Measurements from ENCODE around the gene MRPL42. TPM values are rescaled to one million over a fixed set of nuclear protein-coding genes. Genes with fewer than 3 reads are reported as not detected.
"Not testable (repeated sequence)": the region's sequence is repeated elsewhere in the genome, so short reads cannot be mapped to it uniquely, and the experiment has no call there.

MRPL42 gene
- total and polyA plus RNA-seq, 2 of the 4 experiments (the other 2 are of a cell fraction), result 64.2 to 90.7 TPM

GRCh38 chr12:93552427-93552826 is 85.1 kb downstream of the MRPL42 start:
- H3K18ac ChIP-seq (ENCODE audit: low read depth, low read length), result no peak overlapping the region
- TF ChIP-seq FOS (IDR thresholded peaks at IDR 0.05; ENCODE audit: low read depth, low read length), result no peak
- H3K27me3 ChIP-seq (ENCODE audit: control insufficient read depth, insufficient read depth, low read length), result no peaks in the 10 kb centered on the region
- H2BK120ac ChIP-seq (ENCODE audit: low read depth, low read length), result no peak overlapping the region
- H2BK5ac ChIP-seq (ENCODE audit: low read depth, low read length, poor library complexity, severe bottlenecking), result no peak overlapping the region
- no peak for ATAC-seq (ENCODE audit: low read depth)
- no peak overlapping the region for H3K23ac ChIP-seq (ENCODE audit: low read depth, low read length)
- peaks cover 2% of the 10 kb centered on the region; the same call in 1 of the 2 replicates for H3K36me3 ChIP-seq (ENCODE audit: control insufficient read depth, insufficient read depth, low read length)
- H2AK9ac ChIP-seq (replicated peaks; ENCODE audit: low read depth, low read length, poor library complexity), result no peak overlapping the region
- no peak overlapping the region for H3K9ac ChIP-seq (ENCODE audit: low read depth, low read length)
- intact Hi-C loops (cut with micrococcal nuclease) (no loop called here), dilution Hi-C loops (cut with HindIII; ENCODE audit: low sequenced_read_pairs, unreplicated experiment) (no loop called here), in situ Hi-C loops (cut with MboI; ENCODE audit: low sequenced_read_pairs) (no loop called here)
- no peak overlapping the region for H3K27ac ChIP-seq (ENCODE audit: insufficient read depth, low read length)
- H4K5ac ChIP-seq (ENCODE audit: low read depth, low read length), result no peak overlapping the region
- no peak overlapping the region for H2BK20ac ChIP-seq (ENCODE audit: low read depth, low read length)
- H3K9me3 ChIP-seq (ENCODE audit: control insufficient read depth, insufficient read depth, low read length), result no peaks in the 10 kb centered on the region
- no peak overlapping the region for H3K4me2 ChIP-seq (ENCODE audit: low read depth, low read length)
- ChIA-PET POLR2A (ENCODE audit: unreplicated experiment) (no interaction called here), CTCF (interaction anchor here (0.6 to 0.9 kb wide), 3 partner anchors 9 to 142 kb away, joined by 3 read pairs; no protein-coding TSS in a partner anchor)
- H3K14ac ChIP-seq (replicated peaks; ENCODE audit: low read depth, low read length), result no peak overlapping the region
- no peak overlapping the region for H3K4me3 ChIP-seq (ENCODE audit: insufficient read depth, low read depth, low read length)
- H3K9me1 ChIP-seq (ENCODE audit: insufficient read depth, low read length), result 0 out of 2 replicates have a peak, but pooled peaks cover 9% of the 10 kb centered on the region
- BruUV-seq (replicated peaks), result no TSS peak
- H3K79me1 ChIP-seq (ENCODE audit: low read depth in 1 of 2, low read length in 2 of 2), result peaks cover 0 to 18% of the 10 kb centered on the region in 2 experiments; a peak in 3 of 4 replicates
- no peak overlapping the region for H3K4ac ChIP-seq (ENCODE audit: low read depth, low read length)
- H2AFZ ChIP-seq (replicated peaks; ENCODE audit: low read length, poor library complexity), result no peak overlapping the region
- no peak overlapping the region for H3K56ac ChIP-seq (ENCODE audit: extremely low read depth, insufficient read depth, low read length)
- no peak overlapping the region for H4K91ac ChIP-seq (ENCODE audit: insufficient read depth, low read depth, low read length)
- H2BK15ac ChIP-seq (ENCODE audit: low read depth, low read length), result no peak overlapping the region
- no peak overlapping the region for H2AK5ac ChIP-seq (ENCODE audit: low read depth, low read length)
- H3K4me1 ChIP-seq (ENCODE audit: control insufficient read depth, insufficient read depth, low read length), result no peaks in the 10 kb centered on the region
- no peak overlapping the region for H4K8ac ChIP-seq (ENCODE audit: low read depth in 2 of 2, low read length in 2 of 2)
- no CpG with 5 or more reads among the region's 4 CpGs for WGBS, 2 experiments (ENCODE audit: extremely low coverage in 2 of 2, insufficient read length in 1 of 2)
- DNase-seq, result no peak
- no peaks in the 10 kb centered on the region for H4K20me1 ChIP-seq (ENCODE audit: insufficient read depth, low read length)

DNA sequence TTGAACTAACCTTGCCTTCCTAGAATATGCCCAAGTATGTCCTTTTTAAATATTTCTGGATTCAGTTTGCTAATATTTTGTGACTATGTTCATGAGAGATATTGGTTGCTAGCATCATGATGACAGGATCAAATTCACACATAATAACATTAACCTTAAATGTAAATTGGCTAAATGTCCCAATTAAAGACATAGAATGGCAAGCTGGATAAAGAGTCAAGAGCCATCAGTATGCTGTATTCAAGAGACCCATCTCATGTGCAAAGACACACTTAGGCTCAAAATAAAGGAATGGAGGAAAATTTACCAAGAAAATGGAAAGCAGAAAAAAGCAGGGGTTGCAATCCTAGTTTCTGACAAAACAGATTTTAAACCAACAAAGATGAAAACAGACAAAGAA is 90.6 kb downstream of the MRPL42 start:
- H4K20me1 ChIP-seq (ENCODE audit: insufficient read depth, low read length); H3K4me3 ChIP-seq (ENCODE audit: insufficient read depth, low read depth, low read length); H3K23ac ChIP-seq (ENCODE audit: low read depth, low read length); H2BK20ac ChIP-seq (ENCODE audit: low read depth, low read length); H3K9ac ChIP-seq (ENCODE audit: low read depth, low read length); in situ Hi-C loops (cut with MboI; ENCODE audit: low sequenced_read_pairs); H2BK15ac ChIP-seq (ENCODE audit: low read depth, low read length); DNase-seq; H3K4me2 ChIP-seq (ENCODE audit: low read depth, low read length); H2BK120ac ChIP-seq (ENCODE audit: low read depth, low read length); H3K27ac ChIP-seq (ENCODE audit: insufficient read depth, low read length); H2AK5ac ChIP-seq (ENCODE audit: low read depth, low read length); H3K36me3 ChIP-seq (ENCODE audit: control insufficient read depth, insufficient read depth, low read length); H2BK5ac ChIP-seq (ENCODE audit: low read depth, low read length, poor library complexity, severe bottlenecking); H3K14ac ChIP-seq (replicated peaks; ENCODE audit: low read depth, low read length); H2AFZ ChIP-seq (replicated peaks; ENCODE audit: low read length, poor library complexity); POLR2A ChIA-PET (ENCODE audit: unreplicated experiment); H4K5ac ChIP-seq (ENCODE audit: low read depth, low read length); H3K4me1 ChIP-seq (ENCODE audit: control insufficient read depth, insufficient read depth, low read length); H3K9me1 ChIP-seq (ENCODE audit: insufficient read depth, low read length); ATAC-seq (ENCODE audit: low read depth); H2AK9ac ChIP-seq (replicated peaks; ENCODE audit: low read depth, low read length, poor library complexity); H3K9me3 ChIP-seq (ENCODE audit: control insufficient read depth, insufficient read depth, low read length); H4K8ac ChIP-seq (ENCODE audit: low read depth in 2 of 2, low read length in 2 of 2); H3K18ac ChIP-seq (ENCODE audit: low read depth, low read length); BruUV-seq (replicated peaks); H3K56ac ChIP-seq (ENCODE audit: extremely low read depth, insufficient read depth, low read length); H3K4ac ChIP-seq (ENCODE audit: low read depth, low read length); intact Hi-C loops (cut with micrococcal nuclease); dilution Hi-C loops (cut with HindIII; ENCODE audit: low sequenced_read_pairs, unreplicated experiment); H4K91ac ChIP-seq (ENCODE audit: insufficient read depth, low read depth, low read length); H3K27me3 ChIP-seq (ENCODE audit: control insufficient read depth, insufficient read depth, low read length): not testable (repeated sequence)
- CTCF ChIA-PET, result interaction anchor here (1.0 kb wide), 1 partner anchor 16 kb away, joined by 3 read pairs; no protein-coding TSS in a partner anchor
- H3K79me1 ChIP-seq (ENCODE audit: low read depth in 1 of 2, low read length in 2 of 2), result peaks cover 3 to 14% of the 10 kb centered on the region in 2 experiments; a peak in 3 of 4 replicates
